ENCODE data around the gene TTN.

TTN gene

DNA sequence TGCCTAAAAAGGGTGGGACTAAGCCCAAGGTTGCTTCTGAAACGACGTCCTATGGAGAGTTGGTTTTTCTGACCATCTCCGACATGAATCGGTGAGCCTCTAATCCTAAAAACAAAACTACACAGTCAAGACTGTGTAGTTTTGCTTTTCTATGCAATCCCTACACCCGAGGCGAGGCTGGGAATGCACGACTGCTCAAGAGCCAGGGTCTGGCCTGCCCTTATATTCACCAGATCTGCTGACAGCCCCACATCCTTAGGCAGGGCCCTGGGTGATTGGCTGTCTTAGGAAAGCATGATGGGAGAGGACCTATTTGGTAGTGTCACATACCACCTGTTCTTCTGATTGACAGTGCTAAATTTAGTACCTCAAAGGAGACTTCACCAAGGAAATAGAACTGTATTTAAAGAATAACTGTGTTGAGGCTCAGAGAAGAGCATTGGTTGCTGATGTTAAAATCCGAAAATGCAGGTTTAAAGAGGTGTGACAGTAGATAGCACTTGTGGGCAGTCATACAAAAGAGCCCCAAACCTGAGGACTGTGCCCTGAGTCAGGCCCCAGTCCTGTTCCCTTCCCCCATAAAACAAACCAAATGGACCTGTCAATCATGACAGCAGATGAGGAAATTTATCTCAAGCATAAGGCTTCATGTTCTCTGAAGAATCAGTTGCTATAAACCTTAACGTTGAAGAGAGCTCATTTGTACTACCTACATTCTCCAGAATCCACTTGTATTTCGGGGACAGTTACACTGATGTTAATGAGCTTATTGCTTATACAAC, at the start of gene TTN:
TTN (minus strand) TSS at position 197 of the 782 bp plus-strand sequence. CDS start 2,781 bp downstream, outside the sequence.
- DNase-seq = no peak

DNA sequence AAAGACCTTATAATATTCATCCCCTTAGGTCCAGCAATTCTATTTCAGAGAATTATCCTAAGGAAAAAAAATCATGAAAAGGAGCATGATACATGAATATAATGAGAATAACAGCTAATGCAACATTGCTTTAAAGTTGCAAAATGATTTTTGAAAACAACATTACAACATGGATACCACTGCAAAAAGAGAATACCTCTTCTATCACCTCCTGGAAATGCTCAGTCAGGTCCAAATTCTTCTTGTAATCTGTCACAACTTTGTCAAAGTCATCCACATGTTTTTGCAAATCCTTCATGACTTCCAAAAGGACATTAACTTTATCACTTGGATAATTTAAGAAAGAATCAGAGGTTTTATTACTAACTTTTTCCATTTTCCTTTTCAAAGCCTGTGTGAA, 47.9 kb upstream of the TTN start:
- DNase-seq = no peak

DNA sequence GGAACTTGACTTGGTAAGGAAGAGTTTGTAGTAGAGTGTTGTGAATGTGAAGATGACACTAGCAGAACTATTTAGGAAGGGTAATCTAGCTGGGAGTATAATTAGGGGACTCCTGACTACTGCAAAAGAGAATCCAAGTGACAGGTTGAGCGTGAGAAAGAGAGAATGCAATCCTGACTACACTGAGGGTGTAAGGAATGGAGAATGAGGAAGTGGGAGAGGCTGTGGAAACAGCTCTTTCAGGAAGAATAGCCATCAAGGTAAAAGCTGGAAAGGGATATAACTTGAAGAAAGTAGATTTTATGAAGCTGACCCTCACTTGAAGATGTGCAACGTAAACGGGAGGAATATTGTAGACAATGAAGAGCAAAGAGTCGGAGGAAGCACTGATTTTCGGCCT, 41.1 kb upstream of the TTN start:
- DNase-seq = no peak

DNA sequence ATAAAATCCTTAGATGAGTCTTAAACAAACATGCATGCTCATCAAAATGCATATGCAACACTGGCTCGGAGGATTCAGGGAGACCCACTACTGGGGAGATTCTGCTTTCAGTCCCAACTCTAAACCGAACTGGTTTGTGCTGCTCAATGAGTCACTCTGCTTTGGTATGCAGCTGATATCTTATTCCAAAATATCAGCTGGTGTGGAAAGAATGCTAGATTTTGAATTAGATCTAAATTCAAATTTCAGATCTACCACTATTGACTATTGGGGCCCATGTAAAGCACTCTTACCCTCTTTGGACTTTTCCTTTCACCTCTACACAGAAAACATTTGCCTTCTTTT, 39.2 kb upstream of the TTN start:
- DNase-seq = no peak

DNA sequence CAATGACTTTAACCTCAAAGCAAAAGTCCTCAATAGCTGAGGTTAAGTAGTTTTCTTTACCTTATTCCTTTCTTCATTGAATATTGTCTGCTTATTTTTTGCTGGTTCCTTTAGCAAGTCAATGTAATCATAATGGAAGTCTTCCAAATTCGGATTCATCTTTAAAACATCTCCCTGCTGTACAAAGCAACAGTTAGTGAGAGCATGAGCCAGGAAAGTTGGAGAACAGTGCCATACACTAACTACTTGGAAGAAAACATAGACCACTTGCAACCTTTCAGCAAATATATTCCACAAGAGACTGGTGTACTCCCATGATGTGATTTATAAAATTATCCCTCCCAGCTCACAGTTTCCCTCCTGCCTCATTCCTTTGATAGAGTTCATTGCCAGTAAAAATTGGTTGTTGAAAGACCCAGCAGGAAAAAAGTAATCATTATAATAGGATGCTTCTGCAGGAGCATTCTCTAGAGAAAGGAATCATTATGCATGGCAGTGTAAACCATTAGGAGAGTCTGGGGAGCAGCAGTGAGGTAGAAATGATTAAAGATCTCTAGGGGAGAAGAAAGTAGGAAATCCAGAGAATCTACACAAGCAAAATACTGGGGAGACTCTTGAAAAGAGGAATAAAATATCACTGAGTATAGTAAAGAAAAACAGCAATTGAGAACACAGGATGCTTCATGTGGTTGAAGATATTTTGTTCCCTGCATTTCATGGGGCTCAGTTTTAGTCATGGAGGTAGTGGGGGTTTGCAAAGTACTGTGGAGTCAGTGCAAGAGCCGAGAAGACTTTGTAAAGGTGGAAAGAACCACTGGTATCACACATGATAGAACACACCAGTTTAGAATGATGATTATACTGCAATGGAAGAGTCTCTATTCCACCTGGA, 38.6 kb upstream of the TTN start:
- no peak for DNase-seq

DNA sequence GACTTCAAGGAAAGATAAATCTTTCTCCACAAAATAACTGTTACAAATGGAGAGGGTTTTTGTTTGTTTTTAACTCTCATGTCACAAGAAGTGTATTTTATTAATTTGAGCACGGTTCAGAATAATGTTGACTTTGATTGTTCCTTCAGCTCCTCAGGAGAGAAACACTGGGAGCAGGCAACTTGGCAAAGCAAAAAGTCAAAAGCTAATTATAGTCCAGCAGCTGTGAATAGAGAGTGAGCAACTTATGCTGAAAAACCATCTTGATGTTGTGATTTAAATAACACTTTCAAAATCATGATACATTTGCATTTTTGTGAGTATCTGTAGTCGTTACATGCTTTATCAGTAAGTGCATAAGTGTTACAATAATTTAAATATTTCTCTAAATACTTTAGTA, 37.5 kb upstream of the TTN start:
- no peak for DNase-seq

DNA sequence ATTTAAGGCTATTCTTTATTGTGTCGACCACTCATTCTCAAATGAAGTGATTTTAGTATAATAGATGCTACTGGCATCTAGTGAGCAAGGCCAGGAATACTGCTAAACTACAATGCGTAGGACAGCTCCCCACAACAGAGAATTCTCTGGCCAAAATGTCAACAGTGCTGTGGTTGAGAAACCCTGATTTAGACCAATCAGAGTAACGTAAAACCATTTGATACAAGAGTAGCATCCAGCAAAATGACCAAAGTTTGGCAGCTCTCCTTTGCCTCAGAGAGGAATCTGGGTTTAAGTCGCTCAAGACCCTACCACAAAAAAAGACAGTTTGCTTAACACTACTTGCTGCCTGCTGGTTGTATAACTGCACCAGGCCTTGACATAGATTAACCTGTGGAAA, 37.0 kb upstream of the TTN start:
- DNase-seq = no peak

DNA sequence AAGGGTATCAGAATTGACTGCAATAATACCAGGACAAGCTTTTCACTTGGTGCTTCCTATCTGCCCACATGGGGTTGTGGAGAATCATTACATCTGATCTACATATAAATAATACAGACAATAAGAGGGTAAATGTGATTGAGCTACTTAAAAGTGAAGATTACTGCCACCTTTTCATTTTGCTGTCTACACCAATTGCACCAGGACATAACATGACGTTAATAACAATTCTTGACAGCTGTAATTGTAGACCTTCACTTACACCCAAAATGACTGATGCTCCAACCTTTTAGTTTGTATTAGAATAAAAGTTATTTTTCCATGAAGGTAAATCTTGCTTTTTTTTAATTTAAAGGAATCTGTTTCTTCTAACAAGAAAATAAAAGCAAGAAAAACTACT, 36.5 kb upstream of the TTN start:
- no peak for DNase-seq

DNA sequence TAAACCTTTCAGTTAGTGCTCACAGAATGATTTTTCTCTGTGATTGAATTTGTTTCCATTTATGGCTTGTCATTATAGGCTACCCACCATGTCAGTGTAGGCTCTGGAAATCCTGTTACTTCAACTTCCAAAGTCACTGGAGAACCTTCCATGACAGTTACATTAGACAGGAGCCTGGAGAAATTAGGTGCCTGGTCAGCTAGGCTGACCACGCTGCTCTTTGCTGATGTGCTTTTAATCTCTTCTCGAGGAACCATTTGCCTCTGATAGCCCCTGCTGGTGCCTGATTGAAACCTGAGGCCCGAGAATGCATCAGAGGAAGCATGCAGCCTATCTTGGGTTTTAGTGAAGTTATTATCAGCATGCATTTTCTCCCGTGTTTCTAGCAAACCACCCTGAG, 29.6 kb upstream of the TTN start:
- DNase-seq = no peak

DNA sequence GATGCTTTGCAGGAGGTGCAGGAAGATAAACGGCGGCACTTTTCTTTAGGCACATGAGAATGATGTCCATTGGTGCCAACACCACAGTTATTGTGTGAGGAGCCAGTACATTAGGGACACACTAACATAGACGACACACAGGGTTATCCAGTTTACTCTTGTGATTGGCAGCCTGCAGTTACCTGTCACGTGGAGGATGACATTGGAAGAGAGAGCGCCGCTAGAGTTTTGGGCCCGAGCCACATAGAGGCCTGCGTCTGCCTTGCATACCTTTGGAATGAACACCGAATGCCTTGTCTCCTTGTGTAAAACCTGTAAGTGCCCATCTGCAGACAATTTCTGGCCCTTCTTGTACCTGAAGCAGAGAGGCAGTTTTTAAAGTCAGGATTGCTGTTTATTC, 26.9 kb upstream of the TTN start:
- no peak for DNase-seq

DNA sequence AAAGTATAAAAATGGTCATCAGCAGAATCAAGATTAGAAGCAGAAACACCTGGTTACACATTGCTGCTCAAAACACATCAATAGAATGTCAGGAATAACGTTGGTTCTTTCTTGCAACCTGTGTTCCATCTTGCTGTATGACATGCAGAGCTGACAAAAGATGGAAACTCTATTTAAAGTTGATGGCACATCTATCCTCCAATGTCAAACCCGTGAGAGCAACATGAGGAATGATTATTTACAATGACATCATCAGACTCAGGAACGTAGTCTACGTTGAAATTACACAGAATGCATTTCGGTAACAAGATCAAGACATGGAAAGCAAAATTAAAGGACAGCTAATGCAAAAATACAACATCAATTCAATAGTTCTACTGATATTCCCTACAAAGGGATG, 26.2 kb upstream of the TTN start:
- DNase-seq = no peak

DNA sequence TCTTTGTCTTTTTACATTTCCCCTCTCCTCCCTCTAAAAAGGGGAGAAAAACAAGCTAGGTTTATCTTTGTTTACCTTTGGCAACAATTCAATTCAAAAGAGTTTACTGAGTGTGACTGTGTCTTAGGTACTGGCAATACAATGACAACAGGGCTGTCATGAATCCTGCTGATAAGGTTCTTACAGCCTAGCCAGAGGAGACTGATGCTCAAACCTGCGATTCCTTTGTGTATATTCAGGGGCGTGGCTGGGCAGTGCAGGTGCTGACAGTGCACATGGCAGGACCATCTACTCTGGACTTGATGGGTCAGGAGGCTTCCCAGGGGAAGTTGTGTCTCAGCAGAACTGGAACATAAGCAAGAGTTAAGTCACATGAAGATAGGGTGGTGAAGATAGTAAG, 23.2 kb upstream of the TTN start:
- DNase-seq = no peak

DNA sequence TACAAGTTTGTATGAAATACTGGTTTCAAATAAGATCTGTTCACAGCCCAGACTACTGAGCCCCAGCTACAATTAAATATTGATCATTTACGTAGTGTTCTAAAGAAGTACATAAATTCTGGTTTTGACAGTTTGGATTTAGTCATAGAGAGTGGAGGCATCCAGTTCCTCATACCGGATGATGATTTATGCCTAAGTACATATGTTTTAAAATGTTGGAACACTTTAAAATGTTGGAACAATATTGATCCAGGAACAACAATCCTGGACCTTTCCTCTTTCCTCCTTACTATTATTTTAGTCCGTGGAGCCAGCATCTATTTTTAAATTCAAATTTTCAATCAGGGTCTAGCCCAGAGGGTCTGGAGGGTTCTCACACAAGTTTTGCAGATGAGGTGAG, 22.8 kb upstream of the TTN start:
- no peak for DNase-seq

DNA sequence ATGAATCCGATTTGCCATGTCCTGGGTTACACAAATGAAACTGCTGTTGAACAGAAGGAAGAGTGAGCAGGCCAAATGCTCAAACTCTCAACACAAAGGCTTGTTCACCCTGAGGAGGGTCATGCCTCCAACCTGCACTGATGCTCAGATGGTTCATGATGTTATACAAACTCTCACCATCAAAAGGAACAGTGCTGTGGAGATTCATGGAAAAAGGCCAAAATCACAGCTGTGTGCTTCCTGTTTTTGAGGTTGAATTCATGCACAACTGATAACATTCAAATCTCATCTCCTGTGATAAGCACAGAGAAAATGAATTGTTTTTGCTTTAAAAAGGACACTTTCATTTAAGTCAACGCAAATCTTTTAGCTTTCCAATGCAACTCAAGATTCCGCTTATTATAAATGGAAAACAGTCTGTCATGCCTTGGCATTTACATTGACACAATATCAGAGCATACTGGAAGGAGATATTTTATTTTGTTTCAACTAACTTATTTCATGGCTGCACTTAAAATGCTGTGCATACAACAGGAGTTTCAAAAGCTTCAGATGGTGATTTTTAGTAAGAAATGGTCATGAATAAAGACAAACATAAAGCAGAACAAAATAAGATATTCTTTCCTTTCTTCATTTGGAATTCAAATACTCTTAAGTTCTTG, 22.2 kb upstream of the TTN start:
- no peak for DNase-seq

DNA sequence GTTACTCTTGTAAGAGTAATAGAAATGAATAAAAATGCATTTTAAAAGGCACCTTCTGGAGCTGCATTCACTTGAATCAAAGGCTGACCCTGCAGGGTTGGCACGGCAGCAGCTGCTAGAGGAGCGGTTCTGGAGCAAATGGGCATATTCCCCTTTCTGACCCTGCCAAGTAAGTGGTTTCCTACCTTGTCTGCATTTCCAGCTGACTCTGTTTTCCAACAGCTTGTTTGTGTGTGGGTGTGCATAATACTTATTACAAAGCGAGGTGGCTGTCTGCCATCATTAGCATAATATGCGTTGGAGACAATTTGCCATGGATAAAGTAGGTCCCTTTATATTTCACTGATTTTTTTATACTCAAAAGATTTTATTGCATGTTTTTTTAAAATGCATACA, 21.3 kb upstream of the TTN start:
- DNase-seq = no peak

DNA sequence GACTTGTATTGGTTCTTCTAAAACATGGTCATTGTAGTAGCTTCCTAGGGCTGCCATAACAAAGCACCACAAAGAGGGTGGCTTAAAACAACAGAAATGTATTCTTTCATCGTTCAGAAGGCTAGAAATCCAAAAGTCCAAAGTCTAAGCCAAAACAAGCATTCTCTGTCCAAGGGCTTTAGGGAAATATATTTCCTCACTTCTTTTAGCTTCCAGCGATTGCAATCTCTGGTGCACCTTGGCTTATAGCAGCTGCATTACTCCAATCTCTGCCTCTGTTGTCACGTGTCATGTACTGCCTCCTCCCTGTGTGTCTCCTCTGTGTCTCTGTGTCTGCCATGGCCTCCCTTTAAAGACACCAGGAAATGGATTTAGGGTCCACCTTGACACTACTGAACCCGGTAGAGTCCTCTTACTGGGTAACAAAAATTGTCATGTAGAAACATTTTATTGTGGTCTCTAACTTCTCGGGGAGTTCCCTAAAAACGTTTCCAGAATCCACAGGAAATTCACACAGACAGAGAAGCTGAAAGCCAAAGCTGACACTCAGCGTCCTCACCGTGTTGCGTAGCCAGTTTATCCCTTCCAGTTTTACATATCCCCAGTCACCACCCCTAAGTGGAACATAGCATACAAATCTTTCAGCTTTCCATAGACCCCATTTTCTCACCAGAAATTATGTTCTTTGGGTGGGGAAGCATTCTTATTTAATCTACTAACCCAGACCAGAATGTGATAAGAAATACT, 20.7 kb upstream of the TTN start:
- no peak for DNase-seq

DNA sequence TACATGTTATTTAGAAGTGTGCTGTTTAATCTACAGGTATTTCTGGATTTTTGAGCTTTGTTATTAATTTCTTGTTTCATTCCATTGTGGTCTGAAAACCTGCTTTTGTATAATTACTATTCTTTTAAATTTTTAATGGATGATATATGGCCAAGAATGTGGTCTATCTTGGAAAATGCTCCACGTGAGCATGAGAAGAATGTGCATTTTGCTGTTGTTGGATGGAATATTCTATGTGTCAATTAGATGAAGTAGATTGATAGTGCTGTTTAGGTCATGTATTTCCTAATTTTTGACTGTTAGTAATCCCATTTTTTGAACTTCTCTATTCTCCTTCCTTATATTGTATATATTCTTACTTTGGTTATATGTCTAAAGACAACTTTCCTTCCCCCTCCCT, 19.9 kb upstream of the TTN start:
- no peak for DNase-seq

DNA sequence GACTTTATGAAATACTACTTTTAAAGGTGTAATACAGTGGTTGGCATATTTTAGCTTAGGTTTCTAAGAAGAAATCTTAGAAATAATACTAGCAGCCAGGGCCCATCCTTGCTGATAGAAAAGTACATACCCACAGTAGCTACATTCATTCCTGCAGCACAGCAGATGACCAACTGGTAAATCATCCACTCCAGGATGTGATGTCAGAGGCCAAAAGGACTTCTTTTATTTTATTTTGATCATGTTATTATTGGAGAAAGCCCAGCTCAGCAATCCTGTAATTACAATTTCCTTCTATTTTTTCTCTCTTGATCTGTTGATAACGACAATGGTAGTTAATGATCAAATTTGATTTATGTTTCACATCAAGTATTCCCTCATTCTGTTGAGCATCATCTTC, 18.0 kb upstream of the TTN start:
- no peak for DNase-seq

DNA sequence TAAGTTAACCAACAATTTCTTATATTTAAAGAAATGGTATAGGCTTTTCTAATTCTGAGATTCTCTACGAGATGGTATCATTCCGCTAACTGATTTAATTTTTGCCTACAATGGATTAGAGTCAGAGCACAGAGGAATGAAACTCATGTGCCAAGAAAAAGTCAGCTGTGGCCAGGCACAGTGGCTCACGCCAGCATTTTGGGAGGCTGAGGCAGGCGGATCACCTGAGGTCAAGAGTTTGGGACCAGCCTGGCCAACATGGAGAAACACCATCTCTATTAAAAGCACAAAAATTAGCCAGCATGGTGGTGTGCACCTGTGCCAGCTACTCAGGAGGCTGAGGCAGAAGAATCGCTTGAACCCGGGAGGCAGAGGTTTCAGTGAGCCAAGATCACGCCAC, 17.0 kb upstream of the TTN start:
- DNase-seq = no peak

DNA sequence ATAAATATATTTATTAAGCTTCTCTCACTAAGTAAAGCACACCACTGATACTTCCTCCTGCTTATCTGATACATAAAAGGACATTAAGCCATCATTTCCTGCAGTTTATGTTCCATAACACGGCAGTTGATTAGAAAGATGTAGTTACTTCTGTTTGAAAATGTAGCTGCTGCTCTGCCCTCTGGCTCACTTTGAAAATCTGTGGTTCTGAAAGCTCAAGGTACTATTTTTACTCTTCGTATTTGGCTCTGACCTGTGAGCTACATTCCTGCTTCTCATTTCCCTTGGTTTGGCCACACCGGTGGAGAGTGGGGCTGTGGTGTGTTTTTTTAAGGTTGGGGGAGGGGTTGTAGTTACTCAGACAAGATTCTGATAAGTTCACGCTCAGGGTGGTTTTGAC, 12.8 kb upstream of the TTN start:
- DNase-seq = no peak

DNA sequence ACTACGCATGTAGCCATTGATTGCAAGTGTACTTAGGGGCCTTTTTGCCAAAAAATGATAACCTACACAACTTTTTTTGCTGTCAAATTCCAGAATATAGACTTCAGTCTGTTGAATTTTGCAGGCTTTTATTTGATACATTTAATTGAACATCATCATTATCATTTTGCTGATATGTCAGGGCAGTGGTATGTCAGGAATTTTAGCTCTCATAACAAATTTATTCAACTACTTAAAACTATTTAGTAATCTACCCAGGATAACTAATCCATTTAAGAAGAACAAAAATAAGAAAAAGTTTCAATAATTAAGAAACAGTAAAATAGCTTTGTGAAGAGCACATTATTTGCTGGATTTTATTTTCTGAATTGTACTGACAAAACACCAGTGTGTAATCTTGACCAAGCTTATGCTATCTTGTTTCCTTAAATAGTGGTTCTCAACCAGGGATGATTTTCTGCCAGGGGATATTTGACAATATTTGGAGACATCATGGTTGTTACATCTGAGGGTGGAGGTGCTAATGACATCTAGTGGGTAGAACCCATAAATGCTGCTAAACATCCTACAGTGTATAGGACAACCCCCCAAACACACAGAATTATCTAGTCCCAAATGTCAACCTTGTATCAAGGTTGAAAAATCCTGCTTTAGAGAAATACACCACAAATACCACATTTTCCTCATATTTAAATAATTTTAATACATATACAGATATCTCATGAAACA, 12.1 kb upstream of the TTN start:
- no peak for DNase-seq

DNA sequence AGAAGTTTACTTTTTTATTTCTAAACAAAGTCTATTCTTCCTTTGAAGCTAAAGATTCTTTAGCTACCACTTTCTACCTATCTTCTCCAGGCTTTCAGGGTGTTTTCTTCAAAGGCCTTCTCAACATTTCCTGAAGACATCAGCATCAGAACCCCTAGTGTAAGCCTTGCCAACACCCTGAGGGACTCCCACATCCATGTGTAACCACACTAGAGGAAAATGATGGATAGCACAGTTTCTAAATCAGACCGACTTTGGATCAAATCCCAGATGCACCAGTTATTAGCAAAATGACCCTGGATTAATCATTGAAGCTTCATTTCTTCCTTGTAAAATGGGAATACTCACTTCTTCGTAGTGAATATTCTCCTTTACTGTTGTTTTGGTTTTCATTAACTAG, 4.7 kb upstream of the TTN start:
- no peak for DNase-seq

DNA sequence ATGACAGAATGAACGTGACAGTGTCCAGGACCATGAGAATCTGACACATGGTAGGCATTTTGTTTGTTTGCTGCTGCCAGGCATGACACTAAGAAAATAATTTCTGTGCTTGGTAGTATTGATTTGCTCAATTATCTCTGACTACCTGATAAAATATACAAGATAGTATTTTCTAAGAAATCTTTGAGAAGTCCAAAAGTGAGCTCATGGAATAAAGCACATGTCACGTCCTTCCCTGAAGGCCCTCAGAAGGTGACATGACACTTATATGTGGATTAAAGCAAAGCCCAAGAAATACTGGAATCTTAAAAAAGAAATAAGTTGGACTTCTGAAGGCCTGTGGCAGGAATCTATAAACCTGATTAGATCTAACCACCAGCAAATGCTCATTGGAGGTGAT, 3.8 kb upstream of the TTN start:
- no peak for DNase-seq

Data from NCI-H1105 treated with DMSO at 0.1 percent for 48 hours (cell line).